H1 (cell line): ENCODE results near the gene DSCAM. TPM values are rescaled to one million over a fixed set of nuclear protein-coding genes. Genes with fewer than 3 reads are reported as not detected.

Source experiments
- CTCF ChIA-PET: fragments of 300-600 bp; sonication (Branson Sonifier 250); formaldehyde crosslinking; loops from one replicate; lab custom pipeline; 2021; ENCODE audit not compliant: partially characterized antibody; lab: Charles Lee
- POLR2A ChIA-PET: fragments of 300-600 bp; sonication (Branson Sonifier 250); formaldehyde crosslinking; loops from one replicate; lab custom pipeline; 2021; ENCODE audit warnings: inconsistent platforms; ENCODE audit not compliant: partially characterized antibody; lab: Charles Lee
- DNase-seq, 2 experiments: peaks; one replicate each; pipeline versions ENCODE4 v3.0.0 to v3.0.0-alpha.2; 2010 to 2022; ENCODE audit warnings: low spot score in 2 of 2, low read depth in 1 of 2, mixed read lengths in 1 of 2
- FAIRE-seq: peaks from 2 replicates; lab custom pipeline; 2011; peaks lifted over from hg19 to GRCh38; lab: Jason Lieb, UNC
- H2AFZ ChIP-seq: 2 replicates; pipeline ENCODE4 v1.8.1; 2012; ENCODE audit warnings: low read length, inconsistent platforms
- H2AK5ac ChIP-seq: 2 replicates; pipeline ENCODE4 v1.6.1; 2013; ENCODE audit warnings: low read depth, low read length
- H2BK120ac ChIP-seq: replicated peaks from 2 replicates; pipeline ENCODE3; 2013; ENCODE audit warnings: low read depth, low read length, inconsistent platforms
- H2BK12ac ChIP-seq: 2 replicates; pipeline ENCODE4 v1.6.1; 2013; ENCODE audit warnings: low read depth, low read length
- H2BK15ac ChIP-seq: 2 replicates; pipeline ENCODE4 v1.6.1; 2013; ENCODE audit warnings: low read length
- H2BK20ac ChIP-seq: 2 replicates; pipeline ENCODE4 v1.6.1; 2013; ENCODE audit warnings: low read length
- H2BK5ac ChIP-seq: 2 replicates; pipeline ENCODE4 v1.6.1; 2013; ENCODE audit warnings: low read depth, low read length
- H3K14ac ChIP-seq: 2 replicates; pipeline ENCODE4 v1.6.1; 2013; ENCODE audit warnings: inconsistent platforms; ENCODE audit not compliant: insufficient read length
- H3K18ac ChIP-seq: 2 replicates; pipeline ENCODE4 v1.6.1; 2013; ENCODE audit warnings: low read length; ENCODE audit errors: extremely low read depth
- H3K23ac ChIP-seq: 2 replicates; pipeline ENCODE4 v1.6.1; 2013; ENCODE audit warnings: inconsistent platforms; ENCODE audit not compliant: insufficient read length
- H3K23me2 ChIP-seq: 2 replicates; pipeline ENCODE4 v1.6.1; 2013; ENCODE audit warnings: low read depth, low read length
- H3K27ac ChIP-seq: 2 replicates; pipeline ENCODE4 v1.6.1; 2011; ENCODE audit warnings: low read depth, low read length, inconsistent platforms
- H3K27me3 ChIP-seq, 4 experiments: replicated peaks in 1 of 4; 1 replicate in 1 of 4; 2 replicates in 3 of 4; pipeline versions ENCODE4 v1.6.1 to v1.8.1; 2011 to 2013; ENCODE audit warnings: low read length in 3 of 4, mild to moderate bottlenecking in 3 of 4, inconsistent platforms in 2 of 4, mixed read lengths in 2 of 4, moderate library complexity in 1 of 4; ENCODE audit not compliant: control insufficient read depth in 3 of 4, insufficient read depth in 3 of 4; ENCODE audit errors: extremely low read depth in 1 of 4
- H3K36me3 ChIP-seq, 4 experiments: 2 replicates each; pipeline versions ENCODE4 v1.6.1 to v1.8.1; 2011 to 2013; ENCODE audit warnings: mild to moderate bottlenecking in 4 of 4, low read length in 3 of 4, moderate library complexity in 2 of 4, control low read depth in 1 of 4, inconsistent platforms in 1 of 4; ENCODE audit not compliant: insufficient read depth in 4 of 4, control insufficient read depth in 2 of 4
- H3K4ac ChIP-seq: replicated peaks from 2 replicates; pipeline ENCODE3; 2013; ENCODE audit warnings: low read length, low read depth, mixed read lengths, inconsistent platforms; ENCODE audit not compliant: insufficient read length
- H3K4me1 ChIP-seq, 4 experiments: replicated peaks in 1 of 4; 1 replicate in 1 of 4; 2 replicates in 3 of 4; pipeline versions ENCODE4 v1.6.1 to v1.8.1; 2011 to 2013; ENCODE audit warnings: low read length in 3 of 4, inconsistent platforms in 2 of 4, mixed read lengths in 1 of 4; ENCODE audit not compliant: insufficient read depth in 4 of 4, control insufficient read depth in 3 of 4
- H3K4me2 ChIP-seq, 2 experiments: 2 replicates each; pipeline versions ENCODE4 v1.6.1 to v1.8.1; 2011 to 2013; ENCODE audit warnings: low read depth in 2 of 2, low read length in 2 of 2, control low read depth in 1 of 2, inconsistent platforms in 1 of 2, mild to moderate bottlenecking in 1 of 2; ENCODE audit not compliant: insufficient read depth in 1 of 2
- H3K4me3 ChIP-seq, 4 experiments: fragments of 200-600, 300-600 bp in 1 of 4; sonication (generic), shearing (Covaris generic), sonication (Bioruptor Twin) in 1 of 4; 2 replicates each; pipeline versions ENCODE4 v1.5.1 to v1.8.1; 2011 to 2016; ENCODE audit warnings: low read length in 4 of 4, low read depth in 3 of 4, control low read depth in 2 of 4, inconsistent platforms in 2 of 4, mild to moderate bottlenecking in 2 of 4, mixed read lengths in 1 of 4, moderate library complexity in 1 of 4; ENCODE audit not compliant: insufficient read depth in 2 of 4; ENCODE audit errors: extremely low read depth in 1 of 4
- H3K56ac ChIP-seq: replicated peaks from 2 replicates; pipeline ENCODE3; 2013; ENCODE audit warnings: low read depth, mild to moderate bottlenecking, mixed read lengths, low read length, inconsistent platforms; ENCODE audit not compliant: insufficient read length
- H3K79me1 ChIP-seq: 2 replicates; pipeline ENCODE4 v1.6.1; 2013; ENCODE audit warnings: low read depth, low read length, control low read depth
- H3K79me2 ChIP-seq, 2 experiments: 2 replicates each; pipeline versions ENCODE4 v1.6.1 to v1.8.1; 2012 to 2013; ENCODE audit warnings: low read length in 2 of 2, mild to moderate bottlenecking in 2 of 2, inconsistent platforms in 1 of 2; ENCODE audit not compliant: insufficient read depth in 2 of 2, control insufficient read depth in 1 of 2
- H3K9ac ChIP-seq, 4 experiments: replicated peaks in 1 of 4; 1 replicate in 1 of 4; 2 replicates in 3 of 4; pipeline versions ENCODE4 v1.6.1 to v1.8.1; 2011 to 2013; ENCODE audit warnings: low read depth in 3 of 4, low read length in 3 of 4, control low read depth in 2 of 4, mild to moderate bottlenecking in 2 of 4, moderate library complexity in 2 of 4, inconsistent platforms in 1 of 4; ENCODE audit errors: extremely low read depth in 1 of 4
- H3K9me3 ChIP-seq, 2 experiments: 2 replicates each; pipeline versions ENCODE4 v1.6.1 to v1.8.1; 2012 to 2013; ENCODE audit warnings: mild to moderate bottlenecking in 2 of 2, moderate library complexity in 2 of 2, control low read depth in 1 of 2, inconsistent platforms in 1 of 2, low read depth in 1 of 2, low read length in 1 of 2, mixed read lengths in 1 of 2; ENCODE audit not compliant: insufficient read depth in 2 of 2
- H4K20me1 ChIP-seq, 2 experiments: replicated peaks in 1 of 2; 2 replicates each; pipeline versions ENCODE3 to v1.8.1; 2011 to 2013; ENCODE audit warnings: inconsistent platforms in 2 of 2, low read length in 2 of 2, mild to moderate bottlenecking in 1 of 2; ENCODE audit not compliant: insufficient read depth in 2 of 2, control insufficient read depth in 1 of 2
- H4K5ac ChIP-seq: 2 replicates; pipeline ENCODE4 v1.6.1; 2013; ENCODE audit warnings: low read length, low read depth, mixed read lengths, inconsistent platforms; ENCODE audit not compliant: insufficient read length
- H4K8ac ChIP-seq: 2 replicates; pipeline ENCODE4 v1.8.0; 2013; ENCODE audit warnings: mild to moderate bottlenecking, moderate library complexity, low read length, inconsistent platforms; ENCODE audit not compliant: insufficient read depth; ENCODE audit errors: extremely low read depth
- H4K91ac ChIP-seq: replicated peaks from 2 replicates; pipeline ENCODE3; 2013; ENCODE audit warnings: low read length, mixed read lengths, inconsistent platforms; ENCODE audit not compliant: insufficient read length
- JUN ChIP-seq: IDR thresholded peaks from 2 replicates; pipeline ENCODE4 v1.6.1; 2011; ENCODE audit warnings: low read depth, mild to moderate bottlenecking, improper control_type of control experiment, low read length
- JUND ChIP-seq: IDR thresholded peaks from 2 replicates; pipeline ENCODE4 v1.6.1; 2011; ENCODE audit warnings: mild to moderate bottlenecking, improper control_type of control experiment, low read length
- KDM1A ChIP-seq: fragments of 200-600, 300-600 bp; sonication (generic); IDR thresholded peaks from 2 replicates; pipeline ENCODE4 v1.7.1; 2016; ENCODE audit warnings: mild to moderate bottlenecking, low read length, borderline replicate concordance
- KDM5A ChIP-seq: fragments of 200-600 bp; IDR thresholded peaks from 2 replicates; pipeline ENCODE4 v1.7.1; 2012; ENCODE audit warnings: mild to moderate bottlenecking, low read length, inconsistent platforms, mixed read lengths
- MAFK ChIP-seq: IDR thresholded peaks from 2 replicates; pipeline ENCODE4 v1.6.1; 2012; ENCODE audit warnings: low read depth, mild to moderate bottlenecking, improper control_type of control experiment, low read length
- PHF8 ChIP-seq: fragments of 200-600 bp; sonication (generic); conservative IDR thresholded peaks from 2 replicates; pipeline ENCODE4 v1.7.1; 2012; ENCODE audit warnings: low read depth, mild to moderate bottlenecking, inconsistent platforms, low read length, moderate library complexity
- POLR2A ChIP-seq, 2 experiments: IDR thresholded peaks; 1 replicate in 1 of 2; 2 replicates in 1 of 2; pipeline ENCODE4 v1.6.1; 2011; ENCODE audit warnings: low read depth in 2 of 2, low read length in 2 of 2, mild to moderate bottlenecking in 2 of 2; ENCODE audit errors: control extremely low read depth in 1 of 2
- RFX5 ChIP-seq: IDR thresholded peaks from 2 replicates; pipeline ENCODE4 v1.6.1; 2011; ENCODE audit warnings: low read depth, low read length, improper control_type of control experiment, borderline replicate concordance
- RNF2 ChIP-seq: fragments of 200-900, 300-1000 bp; sonication (generic); IDR thresholded peaks from 2 replicates; pipeline ENCODE4 v1.7.1; 2016; ENCODE audit warnings: borderline replicate concordance, low read depth, mild to moderate bottlenecking, antibody characterized with exemption, low read length; ENCODE audit not compliant: poor library complexity, severe bottlenecking; ENCODE audit errors: missing control alignments
- SP2 ChIP-seq: IDR thresholded peaks from 2 replicates; pipeline ENCODE4 v1.6.1; 2012; ENCODE audit warnings: mild to moderate bottlenecking, low read length, inconsistent platforms
- TCF12 ChIP-seq: IDR thresholded peaks from 2 replicates; pipeline ENCODE4 v1.6.1; 2011; ENCODE audit warnings: low read depth, mild to moderate bottlenecking, low read length
- WGBS, 2 experiments: shearing (Covaris generic) in 1 of 2; methylation state at CpG; one replicate each; pipeline versions ENCODE4 v1.1.6 to v1.1.7; 2013 to 2015; ENCODE audit warnings: low lambda C conversion rate in 2 of 2, mixed read lengths in 2 of 2, inconsistent platforms in 1 of 2, low coverage in 1 of 2, missing lambda C conversion rate in 1 of 2; ENCODE audit not compliant: insufficient replicate concordance in 2 of 2, insufficient coverage in 1 of 2, insufficient read length in 1 of 2; ENCODE audit errors: extremely low coverage in 1 of 2, missing lambda C conversion rate in 1 of 2; 5-methylcytosine and 5-hydroxymethylcytosine counted together
- polyA plus RNA-seq, 7 experiments: library from polyadenylated mRNA; depleted of rRNA in 3 of 7; stranded (reverse) in 5 of 7; unstranded in 2 of 7; fragments of >200 nt in 5 of 7; fragments of 200-250 nt in 2 of 7; gene quantifications; 1 replicate in 5 of 7; 2 replicates in 1 of 7; 4 replicates in 1 of 7; pipeline versions ENCODE4 v1.2.1 to v1.2.3, GENCODE V29; 2011 to 2013; ENCODE audit warnings: missing spikeins in 2 of 7, mixed read lengths in 2 of 7
- total RNA-seq: library from RNA; stranded (reverse); fragmentation: NEBNext Ultra II Directional; extraction: Animal tissue kit (Norgen Biotek cat#: 25700); gene quantifications from 2 replicates; pipeline ENCODE4 v1.2.1, GENCODE V29; 2021
- TF ChIP-seq, protein P1 (sequence below): IDR thresholded peaks from 2 replicates; pipeline ENCODE4 v1.6.1; 2011; ENCODE audit warnings: low read depth, mild to moderate bottlenecking, low read length; ENCODE audit not compliant: insufficient read depth
- TF ChIP-seq, protein P2 (sequence below): IDR thresholded peaks from 2 replicates; pipeline ENCODE4 v1.6.1; 2012; ENCODE audit warnings: low read length, inconsistent platforms

Gene DSCAM
- total and polyA plus RNA-seq, 2 of the 8 experiments (the other 6 are each of a cell fraction or from before 2014, with no cell fraction given) = 0.02 to 0.15 TPM

DNA sequence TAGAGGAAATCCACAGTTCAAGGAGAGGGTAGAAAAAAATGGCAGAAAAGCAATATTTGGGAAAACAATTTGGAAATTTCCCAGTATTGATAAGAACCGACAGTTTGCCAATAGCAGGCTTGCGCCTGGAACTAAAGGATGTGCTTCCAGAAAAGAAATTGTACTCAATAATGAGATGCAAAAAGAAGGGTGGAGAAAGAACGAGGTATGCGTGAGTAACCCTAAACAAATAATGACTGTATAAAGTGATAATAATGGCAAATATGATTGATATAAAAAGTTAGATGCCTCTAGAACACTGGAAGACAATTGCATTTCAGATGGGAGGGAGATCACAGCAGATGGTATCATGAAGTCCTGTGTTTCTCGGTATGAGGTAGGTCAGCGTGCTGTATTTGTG lies 458.9 kb downstream of the DSCAM start:
- H2AFZ ChIP-seq = no peak overlapping the region
- H3K4me1 ChIP-seq = no peaks in the 10 kb centered on the region
- H4K91ac ChIP-seq = no peak overlapping the region
- WGBS, 2 experiments = 77% methylated on average over 6 of the region's 6 CpGs; no CpG with 5 or more reads in 1 of the 2 experiments
- H4K8ac ChIP-seq = no peak overlapping the region
- H3K23me2 ChIP-seq = no peaks in the 10 kb centered on the region; the same call in 1 of the 2 replicates
- H4K20me1 ChIP-seq = no peaks in the 10 kb centered on the region
- H3K14ac ChIP-seq = no peak overlapping the region
- DNase-seq = no peak
- H3K4me3 ChIP-seq = no peak overlapping the region
- no peak overlapping the region for H2BK5ac ChIP-seq
- H3K18ac ChIP-seq = no peak overlapping the region
- H3K23ac ChIP-seq = no peak overlapping the region
- no peak overlapping the region for H3K27ac ChIP-seq
- no peaks in the 10 kb centered on the region for H3K79me2 ChIP-seq
- no peak overlapping the region for H3K56ac ChIP-seq
- no peak overlapping the region for H2AK5ac ChIP-seq
- ChIA-PET POLR2A (no interaction called here), CTCF (interaction anchor here (0.7 kb wide), 1 partner anchor 10 kb away, joined by 3 read pairs; no protein-coding TSS in a partner anchor)
- no peak overlapping the region for H2BK12ac ChIP-seq
- no peak overlapping the region for H2BK120ac ChIP-seq
- no peak overlapping the region for H2BK20ac ChIP-seq
- H3K79me1 ChIP-seq = no peaks in the 10 kb centered on the region
- H3K9ac ChIP-seq = no peak overlapping the region
- H2BK15ac ChIP-seq = no peak overlapping the region
- H3K9me3 ChIP-seq = no peaks in the 10 kb centered on the region
- H3K4me2 ChIP-seq = no peak overlapping the region
- no peaks in the 10 kb centered on the region for H3K36me3 ChIP-seq
- H4K5ac ChIP-seq = no peak overlapping the region
- FAIRE-seq = no peak
- H3K27me3 ChIP-seq = no peaks in the 10 kb centered on the region
- H3K4ac ChIP-seq = no peak overlapping the region
- TF ChIP-seq TCF12 (no peak), JUND (no peak), MAFK (no peak), RFX5 (no peak), SP2 (no peak), KDM1A (no peak), JUN (no peak), KDM5A (no peak), PHF8 (no peak), RNF2 (no peak), POLR2A (IDR thresholded peaks at IDR 0.05; ENCODE audit: control extremely low read depth in 1 of 2, low read depth in 2 of 2, low read length in 2 of 2) (no peak)
- TF ChIP-seq, protein P1, sequence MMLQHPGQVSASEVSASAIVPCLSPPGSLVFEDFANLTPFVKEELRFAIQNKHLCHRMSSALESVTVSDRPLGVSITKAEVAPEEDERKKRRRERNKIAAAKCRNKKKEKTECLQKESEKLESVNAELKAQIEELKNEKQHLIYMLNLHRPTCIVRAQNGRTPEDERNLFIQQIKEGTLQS = no peak
- TF ChIP-seq, protein P2, sequence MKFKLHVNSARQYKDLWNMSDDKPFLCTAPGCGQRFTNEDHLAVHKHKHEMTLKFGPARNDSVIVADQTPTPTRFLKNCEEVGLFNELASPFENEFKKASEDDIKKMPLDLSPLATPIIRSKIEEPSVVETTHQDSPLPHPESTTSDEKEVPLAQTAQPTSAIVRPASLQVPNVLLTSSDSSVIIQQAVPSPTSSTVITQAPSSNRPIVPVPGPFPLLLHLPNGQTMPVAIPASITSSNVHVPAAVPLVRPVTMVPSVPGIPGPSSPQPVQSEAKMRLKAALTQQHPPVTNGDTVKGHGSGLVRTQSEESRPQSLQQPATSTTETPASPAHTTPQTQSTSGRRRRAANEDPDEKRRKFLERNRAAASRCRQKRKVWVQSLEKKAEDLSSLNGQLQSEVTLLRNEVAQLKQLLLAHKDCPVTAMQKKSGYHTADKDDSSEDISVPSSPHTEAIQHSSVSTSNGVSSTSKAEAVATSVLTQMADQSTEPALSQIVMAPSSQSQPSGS = no peak
